NCI-H2081 treated with DMSO at 0.1 percent for 48 hours (cell line): ENCODE measurements around the gene LYAR.

Experiments
- DNase-seq: peaks from one replicate; lab custom pipeline; 2025; lab: John Stamatoyannopoulos, UW

The LYAR gene, protein sequence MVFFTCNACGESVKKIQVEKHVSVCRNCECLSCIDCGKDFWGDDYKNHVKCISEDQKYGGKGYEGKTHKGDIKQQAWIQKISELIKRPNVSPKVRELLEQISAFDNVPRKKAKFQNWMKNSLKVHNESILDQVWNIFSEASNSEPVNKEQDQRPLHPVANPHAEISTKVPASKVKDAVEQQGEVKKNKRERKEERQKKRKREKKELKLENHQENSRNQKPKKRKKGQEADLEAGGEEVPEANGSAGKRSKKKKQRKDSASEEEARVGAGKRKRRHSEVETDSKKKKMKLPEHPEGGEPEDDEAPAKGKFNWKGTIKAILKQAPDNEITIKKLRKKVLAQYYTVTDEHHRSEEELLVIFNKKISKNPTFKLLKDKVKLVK

DNA sequence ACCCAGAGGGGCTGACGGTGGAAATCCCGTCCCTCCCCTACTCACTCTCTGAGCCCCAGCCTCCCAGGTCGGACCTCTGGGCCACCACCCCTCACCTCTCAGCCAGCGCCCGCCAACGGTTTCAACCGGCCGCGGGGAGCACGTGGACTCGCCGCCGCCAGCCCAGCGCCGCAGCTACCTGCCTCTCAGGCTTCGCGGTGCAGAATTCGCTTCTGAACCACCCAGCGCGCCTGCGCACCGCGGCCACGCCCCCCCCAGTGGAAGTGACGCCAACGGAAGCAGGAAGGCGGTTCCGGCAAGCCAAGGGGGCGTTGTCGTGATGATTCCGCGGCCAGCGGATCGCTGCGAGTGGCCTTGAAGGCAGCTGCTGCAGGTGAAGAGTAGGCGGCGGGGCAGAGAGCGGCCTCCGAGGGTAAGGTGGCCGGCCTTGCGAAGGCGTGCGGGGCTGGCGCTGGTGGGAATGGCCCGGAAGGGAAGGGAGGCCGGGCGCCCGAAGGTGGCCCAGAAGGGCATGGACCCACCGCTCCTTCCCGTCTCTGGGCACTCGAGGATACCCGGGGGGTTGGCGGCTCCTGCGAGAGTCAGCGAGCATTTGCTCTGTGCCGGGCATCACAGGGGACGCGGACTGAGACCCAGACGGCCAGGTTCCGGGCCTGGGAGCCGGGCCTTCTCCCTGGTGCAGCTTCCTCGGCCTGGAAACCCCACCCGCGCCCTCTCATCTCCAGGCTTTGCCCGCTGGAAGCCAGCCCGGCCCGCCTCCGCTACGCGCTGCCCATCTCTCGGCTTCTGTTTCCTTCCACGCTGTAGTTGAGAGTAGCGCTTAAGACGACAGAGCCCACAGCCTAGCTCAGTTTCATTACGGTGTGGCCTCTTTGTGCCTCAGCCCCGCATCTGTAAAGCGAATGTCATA lies at the start of gene LYAR, which contains the start of gene ZBTB49:
Gene LYAR (minus strand): TSS at position 214 of the 910 bp plus-strand sequence. CDS start 6,412 bp downstream, outside the sequence.
Gene ZBTB49 (plus strand): TSS at position 311 of the 910 bp plus-strand sequence. CDS start 9,695 bp downstream, outside the sequence.
- peak; percentile 66 for DNase-seq

DNA sequence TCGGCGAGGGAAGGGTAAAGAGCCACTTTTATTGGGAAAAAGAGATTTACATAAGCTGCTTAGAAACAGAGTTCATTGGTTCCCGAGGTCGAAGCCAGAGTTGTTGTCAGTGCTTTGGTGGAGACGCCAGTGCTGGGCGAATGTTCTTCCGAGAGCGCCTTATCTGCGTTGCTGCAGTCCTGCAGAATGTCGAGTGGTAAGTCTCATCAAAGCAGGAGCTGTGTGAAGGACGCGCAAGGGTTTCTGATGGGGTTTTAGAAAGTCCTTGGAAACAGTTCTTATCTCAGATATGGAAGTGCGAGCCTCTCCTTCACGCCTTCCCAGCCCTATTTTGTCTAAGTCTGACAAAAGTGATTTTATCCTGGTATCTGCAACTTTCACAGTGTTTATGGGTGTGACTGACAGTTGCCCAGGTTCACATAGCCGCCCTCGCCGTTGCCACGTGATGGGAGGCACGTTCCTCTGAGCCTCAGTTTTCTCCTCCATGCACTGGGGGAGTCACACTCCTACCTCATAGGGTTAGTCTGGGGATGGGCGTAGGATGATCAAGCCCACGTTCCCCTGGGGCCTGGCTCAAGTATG lies 49.6 kb upstream of the LYAR start:
- no peak for DNase-seq

DNA sequence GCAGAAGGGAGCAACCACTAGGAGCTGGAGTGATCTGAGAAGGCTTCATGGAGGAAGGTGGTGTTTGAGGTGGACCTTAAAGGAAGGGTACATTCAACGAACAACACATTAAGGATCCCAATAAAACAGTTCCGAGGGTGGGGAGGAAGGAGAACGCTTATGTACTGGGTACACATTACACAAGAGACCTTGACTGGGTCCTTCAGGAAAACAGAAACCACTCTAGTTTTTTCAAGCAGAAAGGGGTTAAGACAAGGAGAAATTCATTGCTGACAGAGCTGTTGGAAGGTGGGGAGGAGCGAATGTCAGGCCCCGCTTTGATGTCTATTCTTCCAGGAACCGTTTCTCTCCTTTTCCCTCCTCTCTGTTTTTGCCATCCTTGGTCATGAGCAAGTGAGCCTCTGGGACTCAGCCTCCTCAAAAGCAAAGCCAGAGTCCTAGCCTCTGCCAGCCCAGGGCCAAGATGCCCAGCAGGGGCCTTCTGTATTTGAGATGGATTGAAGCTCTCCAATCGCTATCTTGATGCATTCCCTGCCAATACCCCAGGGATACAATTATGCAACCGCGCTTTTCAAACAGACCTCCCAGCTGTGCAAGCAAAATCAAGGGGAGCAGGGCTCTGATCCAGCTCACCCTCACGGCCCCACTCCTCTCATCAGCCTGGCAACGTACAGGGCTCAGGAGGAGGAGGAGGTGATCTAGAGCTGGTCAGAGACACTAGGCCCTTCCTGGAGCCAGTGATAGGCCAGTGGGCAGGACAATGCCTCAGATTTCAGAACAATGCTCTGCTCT lies 48.5 kb upstream of the LYAR start:
- peak; percentile 52 for DNase-seq

DNA sequence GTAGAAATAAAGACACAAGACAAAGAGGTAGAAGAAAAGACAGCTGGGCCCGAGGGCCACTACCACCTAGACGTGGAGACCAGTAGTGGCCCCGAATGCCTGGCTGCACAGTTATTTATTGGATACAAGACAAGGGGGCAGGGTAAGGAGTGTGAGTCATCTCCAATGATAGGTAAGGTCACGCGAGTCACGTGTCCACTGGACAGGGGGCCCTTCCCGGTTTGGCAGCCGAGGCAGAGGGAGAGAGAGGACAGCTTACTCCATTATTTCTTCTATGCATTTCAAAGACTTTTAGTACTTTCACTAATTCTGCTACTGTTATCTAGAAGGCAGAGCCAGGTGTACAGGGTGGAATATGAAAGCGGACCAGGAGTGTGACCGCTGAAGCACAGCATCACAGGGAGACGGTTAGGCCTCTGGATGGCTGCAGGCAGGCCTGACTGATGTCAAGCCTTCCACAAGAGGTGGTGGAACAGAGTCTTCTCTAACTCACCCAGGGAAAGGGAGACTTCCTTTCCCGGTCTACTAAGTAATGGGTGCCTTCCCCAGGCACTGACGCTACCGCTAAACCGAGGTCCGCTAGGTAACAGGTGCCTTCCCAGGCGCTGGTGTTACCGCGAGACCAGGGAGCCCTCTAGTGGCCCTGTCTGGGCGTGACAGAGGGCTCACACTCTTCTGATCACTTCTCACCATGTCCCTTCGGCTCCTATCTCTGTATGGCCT lies 45.0 kb upstream of the LYAR start:
- DNase-seq: no peak

DNA sequence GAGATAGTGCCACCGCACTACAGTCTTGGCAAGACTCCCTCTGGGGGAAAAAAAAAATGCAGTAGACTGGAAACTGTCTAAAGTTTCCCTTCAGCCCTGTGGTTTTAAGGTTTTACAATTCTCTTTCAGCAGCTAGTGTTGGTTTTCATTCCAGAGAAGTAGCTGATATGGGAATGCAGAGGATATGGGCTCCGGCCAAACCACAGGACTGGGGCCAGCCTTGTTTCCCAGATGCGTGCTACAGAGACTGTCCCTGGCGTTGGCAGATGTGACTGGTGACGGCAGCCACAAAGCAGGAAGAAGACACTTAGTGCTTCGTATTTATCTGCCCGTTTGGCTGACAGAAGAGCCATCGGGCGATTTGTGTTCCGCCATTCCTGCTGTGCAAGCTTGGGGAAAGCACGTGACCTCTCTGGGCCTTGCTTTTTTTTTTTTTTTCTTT lies 43.3 kb upstream of the LYAR start:
- no peak for DNase-seq

DNA sequence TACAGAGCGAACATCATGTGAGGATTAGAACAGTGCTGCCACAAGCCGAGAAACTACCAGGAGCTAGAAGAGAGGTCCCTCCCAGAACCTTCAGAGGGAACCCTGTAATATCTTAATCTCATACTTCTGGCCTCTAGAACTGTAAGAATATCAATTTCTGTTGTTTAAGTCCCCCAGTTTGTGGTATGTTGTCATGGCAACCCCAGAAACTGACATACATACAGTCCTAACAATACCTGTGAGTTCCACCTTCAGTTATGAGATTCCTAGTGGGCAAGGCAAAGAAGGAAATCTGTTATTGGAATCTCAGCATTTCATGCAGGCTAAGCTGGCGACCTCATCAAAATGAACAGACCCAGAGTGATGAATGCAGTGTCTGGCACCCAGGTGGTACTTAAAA lies 42.6 kb upstream of the LYAR start:
- no peak for DNase-seq

DNA sequence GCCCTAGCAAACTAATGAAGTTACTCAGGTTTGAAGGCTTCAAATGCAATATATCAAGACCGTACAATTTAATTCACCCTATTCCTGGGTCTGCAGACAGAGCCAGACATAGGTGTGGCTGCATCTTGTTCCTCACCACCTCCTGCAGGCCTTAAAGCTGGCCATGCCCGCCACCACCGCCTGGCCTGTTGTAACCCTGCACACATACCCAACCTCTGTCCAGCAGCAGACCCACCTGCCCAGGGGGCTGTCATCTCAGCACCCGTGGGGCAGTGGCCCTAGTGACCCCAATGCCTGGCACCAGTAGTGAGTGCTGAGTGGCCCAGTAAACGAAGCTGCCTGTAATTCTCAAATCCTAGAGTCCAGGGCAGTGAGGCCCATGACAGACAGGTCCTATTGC lies 40.8 kb upstream of the LYAR start:
- no peak for DNase-seq

DNA sequence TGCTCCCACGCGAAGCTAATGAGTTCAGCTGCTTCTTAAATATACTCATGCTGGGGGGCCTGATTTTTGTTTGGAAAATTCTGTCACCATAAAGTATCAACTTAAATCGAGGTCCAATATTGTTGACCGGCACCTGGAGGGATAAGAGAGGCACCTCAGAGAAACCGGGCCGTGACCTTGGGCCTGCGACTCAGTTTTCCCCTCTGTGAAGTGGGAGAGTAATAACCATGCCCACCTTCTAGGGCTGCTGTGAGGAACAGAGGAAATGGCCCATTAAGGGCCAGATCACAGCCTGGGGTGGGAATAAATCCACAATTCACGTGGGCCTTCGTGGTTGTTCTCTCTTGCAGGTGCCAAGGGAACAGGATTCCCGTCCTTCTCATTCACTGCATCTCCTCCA lies 39.5 kb upstream of the LYAR start:
- DNase-seq: no peak

DNA sequence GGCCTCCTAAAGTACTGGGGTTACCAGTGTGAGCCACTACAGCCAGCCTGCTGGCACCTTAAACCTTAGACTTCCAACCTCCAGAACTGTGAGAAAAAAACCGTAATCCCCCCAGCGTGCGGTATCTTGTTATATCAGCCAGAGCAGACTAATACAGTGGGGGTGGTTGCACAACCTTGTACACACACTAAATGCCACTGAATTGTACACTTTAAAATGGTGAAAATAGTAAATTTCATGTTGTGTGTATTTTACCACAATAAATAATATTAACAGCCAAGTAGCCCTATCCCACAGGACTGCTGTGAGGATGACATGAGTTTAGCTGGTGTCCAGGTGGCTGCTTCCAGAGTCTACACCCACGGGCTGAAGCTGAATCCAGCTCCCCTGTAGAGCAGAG lies 38.9 kb upstream of the LYAR start:
- no peak for DNase-seq

DNA sequence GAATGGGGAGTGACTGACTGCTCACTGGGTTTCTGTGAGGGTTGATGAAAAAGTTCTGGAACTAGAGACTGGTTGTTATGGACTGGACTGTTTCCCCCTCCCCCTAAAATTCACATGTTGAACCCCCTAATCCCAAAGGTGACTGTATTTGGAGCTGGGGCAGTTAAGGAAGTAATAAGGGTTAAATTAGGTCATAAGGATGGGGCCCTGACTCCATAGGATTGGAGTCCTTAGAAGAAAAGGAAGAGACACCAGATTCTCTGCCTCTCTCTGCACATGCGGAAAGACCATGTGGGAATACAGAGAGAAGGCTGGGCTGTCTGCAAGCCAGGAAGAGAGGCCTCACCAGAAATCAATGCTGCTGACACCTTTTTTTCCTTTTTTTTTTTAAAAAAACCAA lies 38.3 kb upstream of the LYAR start:
- no peak for DNase-seq

DNA sequence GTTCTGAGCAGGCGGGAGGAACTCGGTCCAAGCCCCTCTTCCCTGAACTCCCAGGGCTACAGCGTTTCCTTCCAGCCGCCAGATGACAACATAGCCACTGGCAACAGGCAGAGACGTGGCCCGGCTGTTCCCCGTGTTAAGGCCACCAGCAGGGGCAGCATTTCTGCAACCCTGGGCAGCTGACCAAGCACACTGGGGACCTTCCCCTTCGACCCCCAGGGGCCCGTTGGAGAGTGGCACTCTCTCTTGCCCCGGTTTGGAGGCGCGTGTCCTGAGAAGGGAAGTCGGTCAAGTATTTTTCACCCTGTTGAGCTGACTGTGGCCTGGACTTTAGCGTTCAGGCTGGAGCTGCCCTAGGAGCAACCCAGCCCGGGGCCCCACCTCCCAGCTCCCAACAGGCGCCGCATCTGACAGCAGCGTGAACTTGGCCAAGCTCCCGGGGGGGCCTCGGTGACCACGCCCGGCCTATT lies 37.7 kb upstream of the LYAR start:
- DNase-seq: no peak

DNA sequence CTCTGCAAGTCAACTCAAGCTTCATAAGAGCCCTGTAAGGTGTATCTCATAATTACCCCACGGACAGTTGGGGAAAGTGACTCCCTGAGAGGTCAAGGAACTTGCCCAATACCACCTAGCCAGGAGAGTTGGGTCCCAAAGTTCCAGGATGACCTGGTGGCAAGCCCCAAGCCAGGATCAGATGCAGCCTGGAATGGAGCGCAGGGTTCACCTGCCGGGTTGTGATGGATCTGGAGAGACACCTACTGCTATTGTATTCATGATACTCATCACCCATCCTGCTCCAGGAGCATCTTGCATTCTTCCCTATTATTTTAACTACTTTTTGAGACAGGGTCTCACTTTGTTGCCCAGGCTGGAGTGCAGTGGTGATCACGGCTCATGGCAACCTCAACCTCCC lies 36.2 kb upstream of the LYAR start:
- no peak for DNase-seq

DNA sequence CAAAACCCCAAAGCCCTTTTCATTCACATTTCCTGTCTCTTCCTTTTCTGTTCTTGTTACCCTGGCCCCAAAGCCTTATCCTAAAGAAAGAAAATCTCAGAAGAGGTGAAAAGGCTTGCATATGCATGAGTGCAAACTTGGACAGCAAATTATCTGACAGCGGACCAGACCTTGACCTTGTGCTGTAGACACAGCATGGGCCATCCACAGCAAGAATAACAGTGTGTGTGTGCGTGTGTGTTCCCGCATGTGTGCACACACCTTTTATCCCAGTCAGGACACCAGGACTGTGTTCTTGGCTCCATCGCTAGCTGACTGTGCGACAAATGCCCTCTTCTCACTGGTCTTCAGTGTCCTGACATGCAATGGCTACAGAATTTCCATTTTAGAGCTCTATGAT lies 35.4 kb upstream of the LYAR start:
- no peak for DNase-seq

DNA sequence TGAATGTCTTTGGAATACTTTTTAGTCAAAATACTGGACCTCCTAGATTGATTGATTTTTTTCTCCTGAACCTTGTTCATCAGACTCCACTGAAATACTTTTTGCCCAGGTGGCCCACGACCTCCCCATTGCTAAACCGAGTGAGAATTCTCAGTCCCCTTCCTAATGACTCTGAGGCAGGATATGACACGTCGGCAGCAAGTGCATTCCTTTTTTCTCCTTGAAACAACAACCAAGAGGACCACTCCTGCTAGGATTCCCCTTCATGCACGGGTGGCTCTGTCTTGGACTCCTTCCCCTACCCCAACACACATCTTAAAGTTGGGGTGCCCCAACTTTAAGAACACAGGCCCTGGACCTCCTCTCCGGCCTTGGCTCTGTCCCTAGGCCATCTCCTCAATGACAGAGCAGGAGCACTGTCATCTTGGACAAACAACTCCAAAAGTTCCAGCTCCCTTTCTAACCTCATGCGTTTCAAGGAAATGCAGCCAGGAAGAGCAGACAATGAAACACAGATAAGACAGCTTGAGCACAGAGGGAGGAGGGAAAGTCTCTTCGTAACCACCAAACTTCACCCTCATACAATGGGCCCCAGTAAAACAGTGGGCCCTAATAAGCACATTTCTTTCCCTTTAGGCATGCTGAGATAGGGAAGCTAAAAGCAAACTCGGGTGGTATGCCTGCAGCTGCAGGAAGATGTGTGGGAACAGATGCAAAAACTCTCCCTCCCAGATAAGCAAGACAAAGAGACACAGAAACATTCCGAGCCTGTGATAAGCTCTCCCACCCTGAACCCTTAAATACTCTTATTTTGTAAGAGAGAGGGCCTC lies 34.0 kb upstream of the LYAR start:
- DNase-seq: no peak

DNA sequence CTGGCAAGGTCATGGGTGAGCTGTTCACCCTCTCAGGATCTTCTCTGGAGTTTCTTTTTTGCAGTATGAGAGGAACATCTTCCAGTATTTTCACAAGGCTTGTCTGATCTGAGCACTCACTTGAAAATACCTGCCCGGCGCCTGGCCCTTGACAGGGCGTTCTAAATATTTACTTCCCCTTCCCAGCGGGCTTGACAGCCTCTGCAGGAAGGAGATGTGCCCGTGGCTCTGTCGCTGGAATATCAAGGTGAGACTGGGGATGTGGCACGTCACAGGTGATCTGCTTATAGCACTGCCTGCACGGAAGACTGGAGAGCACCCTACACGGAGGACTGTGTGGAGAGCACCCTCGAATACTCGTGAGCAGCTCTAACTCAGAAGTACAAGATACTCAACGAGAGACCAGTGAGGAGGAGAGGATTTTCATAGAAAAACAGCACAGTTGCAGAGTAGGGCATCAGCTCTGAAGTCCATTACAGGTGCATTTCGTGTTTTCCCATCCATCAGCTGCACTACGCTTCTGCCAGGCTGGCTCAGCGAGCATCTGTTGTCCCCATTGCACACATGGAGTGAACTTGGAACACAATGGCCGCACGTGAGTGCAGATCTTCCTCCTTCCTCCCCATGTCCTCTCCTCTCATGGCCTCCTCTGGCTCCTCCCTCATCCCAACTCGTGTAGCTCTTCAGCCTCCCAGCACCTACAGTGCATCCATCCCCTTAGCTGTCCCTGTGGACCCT lies 32.2 kb upstream of the LYAR start:
- DNase-seq: no peak

DNA sequence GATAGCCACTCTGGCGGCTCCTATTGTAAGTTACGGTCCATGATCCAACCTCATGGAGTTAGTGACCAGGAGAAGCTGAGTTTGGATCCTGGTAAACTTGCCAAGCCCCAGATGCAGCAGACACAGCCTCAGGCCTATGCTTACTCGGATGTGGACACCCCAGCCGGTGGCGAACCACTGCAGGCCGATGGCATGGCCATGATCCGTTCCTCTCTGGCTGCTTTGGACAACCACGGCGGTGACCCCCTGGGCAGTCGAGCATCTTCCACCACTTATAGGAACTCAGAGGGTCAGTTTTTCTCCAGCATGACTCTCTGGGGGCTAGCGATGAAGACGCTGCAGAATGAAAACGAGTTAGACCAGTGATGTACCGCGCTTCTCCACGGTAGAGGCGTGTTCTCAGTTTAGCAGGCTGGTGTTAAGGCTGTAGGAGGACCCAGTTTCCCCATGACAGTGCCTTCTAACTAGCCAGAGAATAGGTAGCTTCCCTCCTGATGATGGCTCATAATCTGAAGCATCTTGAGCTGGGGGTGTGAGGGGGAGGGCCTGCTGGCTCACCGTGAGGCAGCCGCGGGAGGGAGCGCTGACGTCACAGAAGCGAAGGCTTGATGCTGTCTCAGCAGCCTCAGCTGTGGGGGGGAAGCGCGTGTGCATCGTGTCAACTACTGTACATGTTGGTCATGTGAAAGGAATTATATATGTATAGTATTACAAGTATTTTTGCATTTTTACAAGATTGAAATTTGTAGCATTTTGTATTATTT lies 31.2 kb upstream of the LYAR start:
- DNase-seq: no peak

DNA sequence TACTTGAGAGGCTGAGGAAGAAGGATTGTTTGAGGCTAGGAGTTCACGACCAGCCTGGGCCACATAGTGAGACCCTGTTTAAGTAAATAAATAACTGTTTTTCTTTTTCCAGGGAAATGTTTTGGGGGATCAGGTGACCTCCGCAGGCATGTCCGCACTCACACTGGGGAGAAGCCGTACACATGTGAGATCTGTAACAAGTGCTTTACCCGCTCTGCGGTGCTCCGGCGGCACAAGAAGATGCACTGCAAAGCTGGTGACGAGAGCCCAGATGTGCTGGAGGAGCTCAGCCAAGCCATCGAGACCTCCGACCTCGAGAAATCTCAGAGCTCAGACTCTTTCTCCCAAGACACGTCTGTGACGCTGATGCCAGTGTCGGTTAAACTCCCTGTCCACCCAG lies 30.6 kb upstream of the LYAR start:
- DNase-seq: no peak

DNA sequence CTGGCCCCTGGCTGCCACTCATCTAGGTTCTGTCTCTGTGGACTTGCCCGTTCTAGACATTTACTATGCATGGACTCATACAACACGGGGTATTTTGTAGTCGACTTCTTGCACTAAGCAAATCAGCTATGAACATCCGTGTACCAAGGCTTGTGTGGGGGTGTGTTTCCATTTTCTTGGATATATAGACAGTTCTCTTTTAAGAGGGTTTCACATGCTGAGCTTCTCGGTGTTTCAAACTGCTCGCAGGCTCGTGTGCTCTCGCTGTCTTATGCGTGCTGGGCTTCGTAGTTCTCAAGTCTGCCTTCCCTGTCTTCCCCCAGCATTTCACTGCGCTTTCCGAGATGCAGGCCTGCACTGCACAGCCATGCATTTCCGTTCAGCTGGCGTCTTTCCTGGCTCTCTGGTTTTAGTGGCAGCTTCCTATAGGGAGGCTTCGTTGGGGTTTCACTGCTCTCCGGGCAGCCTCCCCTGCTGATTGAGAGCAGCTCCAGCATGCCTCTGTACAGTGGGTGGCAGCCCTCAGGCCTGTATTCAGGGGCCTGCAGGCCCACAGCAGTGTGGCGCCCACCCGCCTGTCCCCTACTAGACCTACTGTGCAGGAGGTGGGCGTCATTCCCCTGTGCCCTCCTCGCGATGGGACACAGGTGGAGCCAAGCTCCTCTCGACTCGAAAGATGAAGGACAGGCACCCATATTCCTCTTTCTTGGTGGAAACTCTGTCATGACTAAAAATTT lies 27.7 kb upstream of the LYAR start:
- no peak for DNase-seq
